HEK293 (cell line): ENCODE results near the gene MBD3L1.
A peak's percentile ranks its signal among the peaks of the same experiment; 100 is the strongest.

ENCODE experiments used
- CTCF ChIA-PET: fragments of 350-600 bp; formaldehyde crosslinking; extraction: SDS; loops from one replicate; lab custom pipeline; 2021; ENCODE audit warnings: antibody characterized with exemption; lab: Yijun Ruan, JAX
- POLR2A ChIA-PET: fragments of 300-600 bp; formaldehyde crosslinking; extraction: SDS; loops from one replicate; lab custom pipeline; 2020; ENCODE audit warnings: antibody characterized with exemption, inconsistent platforms; lab: Yijun Ruan, JAX
- H3K27ac ChIP-seq: fragments of 200-500 bp; sonication (Bioruptor generic); 2 replicates; pipeline ENCODE4 v1.5.1; 2014; ENCODE audit warnings: low read depth, low read length, control low read depth, inconsistent platforms; ENCODE audit errors: extremely low read depth
- H3K36me3 ChIP-seq, 2 experiments: fragments of 200-500 bp in 1 of 2; sonication (Bioruptor generic) in 1 of 2; 1 replicate in 1 of 2; 2 replicates in 1 of 2; pipeline ENCODE4 v1.5.1; 2014 to 2017; ENCODE audit warnings: inconsistent platforms in 2 of 2, low read length in 2 of 2; ENCODE audit not compliant: control insufficient read depth in 2 of 2, insufficient read depth in 1 of 2
- H3K4me1 ChIP-seq: fragments of 200-500 bp; sonication (Bioruptor generic); 2 replicates; pipeline ENCODE4 v1.5.1; 2014; ENCODE audit warnings: mild to moderate bottlenecking, low read length, inconsistent platforms; ENCODE audit not compliant: control insufficient read depth, insufficient read depth
- H3K4me3 ChIP-seq: 2 replicates; pipeline ENCODE4 v1.5.1; 2011; ENCODE audit warnings: low read depth, mild to moderate bottlenecking, control low read depth, low read length, moderate library complexity
- H3K9me3 ChIP-seq: fragments of 200-500 bp; sonication (Bioruptor generic); 2 replicates; pipeline ENCODE4 v1.5.1; 2014; ENCODE audit warnings: low read depth, low read length, inconsistent platforms; ENCODE audit not compliant: control insufficient read depth, insufficient read depth
- GLI4 ChIP-seq: fragments of 450-650 bp; formaldehyde crosslinking; IDR thresholded peaks from 2 replicates; pipeline ENCODE4 v1.5.1; 2016; ENCODE audit warnings: missing biosample characterization, missing genetic modification characterization
- HIC1 ChIP-seq: fragments of 450-650 bp; formaldehyde crosslinking; IDR thresholded peaks from 2 replicates; pipeline ENCODE4 v1.5.1; 2016; ENCODE audit warnings: missing biosample characterization, missing genetic modification characterization
- HOXC10 ChIP-seq: sonication (generic); formaldehyde crosslinking; IDR thresholded peaks from 2 replicates; pipeline ENCODE4 v1.8.1; 2023; ENCODE audit warnings: mild to moderate bottlenecking, missing genetic modification reagents
- IKZF3 ChIP-seq: fragments of 450-650 bp; IDR thresholded peaks from 2 replicates; pipeline ENCODE4 v1.5.0; 2018; ENCODE audit warnings: missing biosample characterization, mild to moderate bottlenecking, missing genetic modification characterization, moderate library complexity
- SETDB1 ChIP-seq: IDR thresholded peaks from one replicate; pipeline ENCODE4 v1.6.1; 2017; ENCODE audit warnings: mild to moderate bottlenecking, low read length, moderate library complexity, mixed read lengths; ENCODE audit not compliant: insufficient read length
- ZEB2 ChIP-seq: fragments of 450-650 bp; formaldehyde crosslinking; IDR thresholded peaks from 2 replicates; pipeline ENCODE4 v1.5.1; 2016; ENCODE audit warnings: missing biosample characterization, missing genetic modification characterization
- ZFP41 ChIP-seq: fragments of 450-650 bp; formaldehyde crosslinking; IDR thresholded peaks from 2 replicates; pipeline ENCODE4 v1.5.1; 2016; ENCODE audit warnings: missing biosample characterization, missing genetic modification characterization, borderline replicate concordance
- ZFP69B ChIP-seq: fragments of 450-650 bp; formaldehyde crosslinking; IDR thresholded peaks from 2 replicates; pipeline ENCODE4 v1.5.1; 2016; ENCODE audit warnings: missing biosample characterization, missing genetic modification characterization
- ZNF121 ChIP-seq: fragments of 450-650 bp; formaldehyde crosslinking; IDR thresholded peaks from 2 replicates; pipeline ENCODE4 v1.5.1; 2016; ENCODE audit warnings: missing biosample characterization, missing genetic modification characterization
- ZNF148 ChIP-seq: fragments of 450-650 bp; formaldehyde crosslinking; IDR thresholded peaks from 2 replicates; pipeline ENCODE4 v1.5.0; 2017; ENCODE audit warnings: missing biosample characterization, missing genetic modification characterization, borderline replicate concordance
- ZNF19 ChIP-seq: fragments of 450-650 bp; formaldehyde crosslinking; IDR thresholded peaks from 2 replicates; pipeline ENCODE4; 2016; ENCODE audit warnings: missing biosample characterization, missing genetic modification characterization, low read depth
- ZNF221 ChIP-seq: fragments of 450-650 bp; formaldehyde crosslinking; IDR thresholded peaks from 2 replicates; pipeline ENCODE4 v1.5.1; 2017; ENCODE audit warnings: missing biosample characterization, missing genetic modification characterization, borderline replicate concordance
- ZNF274 ChIP-seq, 2 experiments: fragments of 200-500 bp in 1 of 2; fragments of 450-650 bp in 1 of 2; sonication (Bioruptor generic) in 1 of 2; formaldehyde crosslinking in 1 of 2; IDR thresholded peaks; 2 replicates each; pipeline versions ENCODE4 v1.5.1 to v1.6.1; 2014 to 2016; ENCODE audit warnings: borderline replicate concordance in 1 of 2, inconsistent platforms in 1 of 2, low read length in 1 of 2, missing biosample characterization in 1 of 2, missing genetic modification characterization in 1 of 2
- ZNF366 ChIP-seq: fragments of 450-650 bp; formaldehyde crosslinking; conservative IDR thresholded peaks from 2 replicates; pipeline ENCODE4 v1.5.1; 2016; ENCODE audit warnings: missing biosample characterization, missing genetic modification characterization
- ZNF426 ChIP-seq: fragments of 450-650 bp; formaldehyde crosslinking; IDR thresholded peaks from 2 replicates; pipeline ENCODE4 v1.5.1; 2017; ENCODE audit warnings: missing biosample characterization, missing genetic modification characterization, mild to moderate bottlenecking, inconsistent platforms, moderate library complexity
- ZNF513 ChIP-seq: fragments of 450-650 bp; IDR thresholded peaks from 2 replicates; pipeline ENCODE4 v1.5.1; 2018; ENCODE audit warnings: missing biosample characterization, missing genetic modification characterization
- ZNF514 ChIP-seq: fragments of 450-650 bp; formaldehyde crosslinking; IDR thresholded peaks from 2 replicates; pipeline ENCODE4 v1.5.1; 2016; ENCODE audit warnings: missing biosample characterization, missing genetic modification characterization
- ZNF521 ChIP-seq: fragments of 450-650 bp; formaldehyde crosslinking; IDR thresholded peaks from 2 replicates; pipeline ENCODE4 v1.5.1; 2017; ENCODE audit warnings: missing biosample characterization, mild to moderate bottlenecking, missing genetic modification characterization
- ZNF560 ChIP-seq: fragments of 450-650 bp; formaldehyde crosslinking; IDR thresholded peaks from 2 replicates; pipeline ENCODE4 v1.5.1; 2017; ENCODE audit warnings: missing biosample characterization, missing genetic modification characterization, borderline replicate concordance
- ZNF585B ChIP-seq: fragments of 450-650 bp; formaldehyde crosslinking; IDR thresholded peaks from 2 replicates; pipeline ENCODE4 v1.5.1; 2016; ENCODE audit warnings: missing biosample characterization, missing genetic modification characterization
- ZNF596 ChIP-seq: fragments of 450-650 bp; IDR thresholded peaks from 2 replicates; pipeline ENCODE4 v1.5.0; 2018; ENCODE audit warnings: missing biosample characterization, mild to moderate bottlenecking, missing genetic modification characterization, moderate library complexity
- ZNF785 ChIP-seq: fragments of 450-650 bp; formaldehyde crosslinking; IDR thresholded peaks from 2 replicates; pipeline ENCODE4 v1.5.1; 2016; ENCODE audit warnings: missing biosample characterization, missing genetic modification characterization
- ZNF791 ChIP-seq: fragments of 450-650 bp; formaldehyde crosslinking; IDR thresholded peaks from 2 replicates; pipeline ENCODE4 v1.5.1; 2016; ENCODE audit warnings: missing biosample characterization, missing genetic modification characterization

The MBD3L1 gene

GRCh38 chr19:8884416-8884815 is 52.2 kb downstream of the MBD3L1 start:
- TF ChIP-seq ZEB2 (tag by site-specific recombination) (no peak), ZNF513 (tag by site-specific recombination) (peak; percentile 66; the same call in 1 of the 2 replicates), ZNF19 (tag by site-specific recombination) (no peak), ZNF366 (tag by site-specific recombination) (no peak), SETDB1 (no peak), HIC1 (tag by site-specific recombination) (no peak), ZNF221 (tag by site-specific recombination) (no peak), HOXC10 (CRISPR knock-in tag) (no peak), ZNF785 (tag by site-specific recombination) (0 out of 2 replicates have a peak, but pooled peaks have one; percentile 7), ZNF791 (no peak), ZNF514 (tag by site-specific recombination) (no peak), ZNF426 (tag by site-specific recombination) (no peak), ZNF596 (tag by site-specific recombination) (no peak)
- Histone ChIP-seq H3K4me1 (no peaks in the 10 kb centered on the region), H3K4me3 (no peak overlapping the region), H3K36me3 (no peaks in the 10 kb centered on the region), H3K27ac (no peak overlapping the region), H3K9me3 (no peaks in the 10 kb centered on the region)
- ChIA-PET CTCF (interaction anchor here (0.6 kb wide), 1 partner anchor 228 kb away, joined by 3 read pairs; no protein-coding TSS in a partner anchor), POLR2A (no interaction called here)

GRCh38 chr19:8887364-8887763 is 55.2 kb downstream of the MBD3L1 start:
- H3K4me3 ChIP-seq, result no peak overlapping the region
- no peaks in the 10 kb centered on the region for H3K36me3 ChIP-seq
- no peaks in the 10 kb centered on the region for H3K4me1 ChIP-seq
- TF ChIP-seq ZFP69B (tag by site-specific recombination), result no peak
- 0 out of 2 replicates have a peak, but pooled peaks have one; percentile 25 for TF ChIP-seq ZNF521
- no peak for TF ChIP-seq ZNF274 (IDR thresholded peaks at IDR 0.05; ENCODE audit: low read length)
- peak; percentile 51; the same call in 1 of the 2 replicates for TF ChIP-seq ZNF274 (tag by site-specific recombination; IDR thresholded peaks at IDR 0.05; ENCODE audit: borderline replicate concordance)
- no peak for TF ChIP-seq ZNF560 (tag by site-specific recombination)
- no peak for TF ChIP-seq ZNF121 (tag by site-specific recombination)
- ChIA-PET CTCF (interaction anchor here (0.6 kb wide), 2 partner anchors 207 to 363 kb away, joined by 3 to 4 read pairs; no protein-coding TSS in a partner anchor), POLR2A (no interaction called here)
- no peak overlapping the region for H3K27ac ChIP-seq
- no peaks in the 10 kb centered on the region for H3K9me3 ChIP-seq

- Histone ChIP-seq H3K4me3 (no peak overlapping the region), H3K9me3 (no peaks in the 10 kb centered on the region), H3K27ac (no peak overlapping the region), H3K36me3 (no peaks in the 10 kb centered on the region), H3K4me1 (no peaks in the 10 kb centered on the region)
- ChIA-PET POLR2A (no interaction called here), CTCF (no interaction called here)
- TF ChIP-seq GLI4 (tag by site-specific recombination) (no peak), ZNF148 (0 out of 2 replicates have a peak, but pooled peaks have one; percentile 58), ZFP41 (no peak), ZNF585B (tag by site-specific recombination) (no peak), ZNF513 (tag by site-specific recombination) (peak; percentile 62), IKZF3 (tag by site-specific recombination) (no peak), ZNF366 (tag by site-specific recombination) (no peak)
Measured at GRCh38 chr19:8890260-8890659, 58.1 kb downstream of the MBD3L1 start.
